Rectal smooth muscle tissue (tissue), 1 donor: ENCODE measurements around the gene ACTL10.
"Not testable (repeated sequence)": the region's sequence is repeated elsewhere in the genome, so short reads cannot be mapped to it uniquely, and the experiment has no call there.

Source experiments
- H3K27ac ChIP-seq: one replicate; pipeline ENCODE4 v1.7.0; 2013; ENCODE audit warnings: low read depth, low read length, inconsistent platforms
- H3K27me3 ChIP-seq: one replicate; pipeline ENCODE4 v1.7.0; 2013; ENCODE audit warnings: low read length; ENCODE audit not compliant: control insufficient read depth, insufficient read depth
- H3K36me3 ChIP-seq: one replicate; pipeline ENCODE4 v1.7.0; 2013; ENCODE audit warnings: low read length; ENCODE audit not compliant: control insufficient read depth, insufficient read depth
- H3K4me1 ChIP-seq: one replicate; pipeline ENCODE4 v1.7.0; 2013; ENCODE audit warnings: low read length; ENCODE audit not compliant: control insufficient read depth, insufficient read depth
- H3K4me3 ChIP-seq: one replicate; pipeline ENCODE4 v1.7.0; 2013; ENCODE audit warnings: low read length
- H3K9ac ChIP-seq: one replicate; pipeline ENCODE4 v1.7.0; 2013; ENCODE audit warnings: low read length

Gene ACTL10

DNA sequence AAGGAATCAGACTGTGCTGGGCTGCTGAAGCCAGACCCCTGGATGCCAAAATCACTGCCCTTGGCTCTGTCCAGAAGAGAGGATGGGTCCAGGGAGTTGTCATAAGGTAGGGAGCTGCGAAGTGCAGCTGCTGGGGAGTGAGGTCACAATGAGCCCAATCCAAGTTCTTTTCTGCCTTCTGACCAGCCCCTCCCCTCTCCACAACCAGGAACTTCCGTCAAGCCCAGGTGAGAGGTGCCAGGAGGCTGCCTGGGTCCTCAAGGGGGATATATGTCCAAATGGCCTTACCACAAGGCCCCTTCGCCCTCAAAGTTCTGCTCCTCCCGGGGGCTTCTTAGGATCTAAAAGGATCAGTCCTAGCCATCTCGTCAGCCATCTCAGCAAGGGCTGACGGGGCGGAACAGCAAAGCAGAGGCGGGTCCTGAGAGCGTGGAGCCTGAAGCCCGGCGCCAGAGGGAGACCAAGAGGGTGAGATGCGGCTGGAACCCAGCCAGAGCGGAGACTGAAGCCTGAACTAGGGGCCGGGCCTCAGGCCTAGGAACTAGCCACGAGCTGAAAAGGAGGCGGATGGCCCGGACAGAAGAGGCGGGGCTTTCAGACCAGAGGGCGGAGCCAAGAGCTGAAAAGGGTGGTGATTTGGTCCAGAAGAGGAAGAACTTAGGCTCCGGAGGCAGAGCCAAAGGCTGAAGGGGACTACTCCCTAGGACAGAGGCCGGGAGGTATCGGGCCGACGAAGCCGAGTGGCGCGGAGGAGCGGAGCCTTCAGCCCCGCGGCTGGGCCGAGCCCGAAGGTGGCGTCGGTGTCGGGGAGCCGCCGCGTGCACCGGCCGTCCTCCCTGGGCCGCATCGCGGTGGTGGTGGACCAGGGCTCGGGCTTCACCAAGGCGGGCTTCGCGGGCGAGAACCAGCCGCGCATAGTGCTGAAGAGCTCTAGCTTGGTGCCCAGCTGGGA lies at the start of gene ACTL10:
ACTL10 (plus strand) TSS at position 651 of the 952 bp plus-strand sequence. CDS start 555 bp downstream, outside the sequence.
- H3K9ac ChIP-seq: peak within 1 kb of the TSS; percentile 29
- peaks cover 22% of the 10 kb centered on the region for H3K4me1 ChIP-seq
- no peaks in the 10 kb centered on the region for H3K27me3 ChIP-seq
- peaks cover 6% of the 10 kb centered on the region for H3K36me3 ChIP-seq
- H3K4me3 ChIP-seq: peak within 1 kb of the TSS; percentile 79
- peak within 1 kb of the TSS; percentile 81 for H3K27ac ChIP-seq

- Histone ChIP-seq H3K9ac (no peak overlapping the region), H3K36me3 (peaks cover 9% of the 10 kb centered on the region), H3K4me1 (no peaks in the 10 kb centered on the region), H3K27ac (no peak overlapping the region), H3K4me3 (no peak overlapping the region), H3K27me3 (no peaks in the 10 kb centered on the region)
Measured at GRCh38 chr20:33621717-33622400, 44.9 kb upstream of the ACTL10 start.

DNA sequence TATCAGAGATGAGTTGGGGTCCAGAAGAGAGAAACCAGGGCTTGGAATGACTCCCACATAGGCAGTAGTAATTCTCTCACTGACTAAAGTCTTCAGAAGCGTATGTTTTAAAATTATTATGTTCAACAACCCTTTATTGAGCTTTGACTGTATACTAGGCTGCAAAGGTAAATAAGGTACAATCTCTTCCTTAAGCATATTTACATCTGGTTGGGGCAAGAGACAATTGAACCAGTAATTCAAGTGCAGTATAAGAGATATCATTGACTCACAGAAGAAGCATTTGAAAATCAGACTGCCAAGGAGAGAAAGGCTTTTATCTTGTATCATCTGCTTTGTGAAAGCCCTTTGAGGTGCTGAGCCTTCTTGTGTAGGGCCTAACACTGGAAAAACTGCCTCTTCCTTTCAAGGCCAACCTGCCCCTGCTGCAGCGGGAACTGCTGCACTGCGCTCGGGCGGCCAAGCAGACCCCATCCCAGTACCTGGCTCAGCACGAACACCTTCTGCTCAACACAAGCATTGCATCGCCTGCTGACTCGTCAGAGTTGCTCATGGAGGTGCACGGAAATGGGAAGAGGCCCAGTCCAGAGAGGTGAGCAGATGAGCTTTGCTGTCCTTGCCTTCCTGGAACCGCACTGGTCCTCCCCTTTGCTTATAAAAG lies 43.9 kb upstream of the ACTL10 start:
- Histone ChIP-seq H3K27ac (no peak overlapping the region), H3K4me3 (no peak overlapping the region), H3K9ac (no peak overlapping the region), H3K27me3 (no peaks in the 10 kb centered on the region), H3K4me1 (no peaks in the 10 kb centered on the region), H3K36me3 (peaks cover 9% of the 10 kb centered on the region)

GRCh38 chr20:33624399-33624798 lies 42.3 kb upstream of the ACTL10 start:
- H3K9ac ChIP-seq: no peak overlapping the region
- no peak overlapping the region for H3K4me3 ChIP-seq
- H3K27ac ChIP-seq: no peak overlapping the region
- H3K4me1 ChIP-seq: no peaks in the 10 kb centered on the region
- H3K27me3 ChIP-seq: no peaks in the 10 kb centered on the region
- H3K36me3 ChIP-seq: peaks cover 17% of the 10 kb centered on the region

DNA sequence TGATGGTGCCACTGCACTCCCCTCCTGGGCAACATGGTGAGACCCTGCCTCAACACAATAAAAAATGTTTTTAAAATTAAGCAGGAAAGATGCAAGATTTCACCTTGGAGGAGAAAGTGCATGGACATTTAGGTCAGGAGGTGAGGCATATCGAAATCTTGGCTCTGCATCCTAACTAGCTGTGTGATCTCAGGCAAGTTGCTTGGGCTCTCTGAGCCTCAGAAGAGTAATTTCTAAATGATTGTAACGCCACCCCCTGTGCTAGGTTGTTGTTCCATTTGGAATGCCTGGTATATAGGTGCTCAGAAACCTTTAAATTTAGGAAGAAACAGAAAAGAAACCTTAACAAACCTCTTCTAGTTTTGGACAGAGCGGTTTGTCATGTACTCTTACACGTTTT lies 40.6 kb upstream of the ACTL10 start:
- no peak overlapping the region for H3K4me3 ChIP-seq
- H3K9ac ChIP-seq: no peak overlapping the region
- peaks cover 28% of the 10 kb centered on the region for H3K36me3 ChIP-seq
- no peaks in the 10 kb centered on the region for H3K27me3 ChIP-seq
- no peak overlapping the region for H3K27ac ChIP-seq
- H3K4me1 ChIP-seq: no peaks in the 10 kb centered on the region

DNA sequence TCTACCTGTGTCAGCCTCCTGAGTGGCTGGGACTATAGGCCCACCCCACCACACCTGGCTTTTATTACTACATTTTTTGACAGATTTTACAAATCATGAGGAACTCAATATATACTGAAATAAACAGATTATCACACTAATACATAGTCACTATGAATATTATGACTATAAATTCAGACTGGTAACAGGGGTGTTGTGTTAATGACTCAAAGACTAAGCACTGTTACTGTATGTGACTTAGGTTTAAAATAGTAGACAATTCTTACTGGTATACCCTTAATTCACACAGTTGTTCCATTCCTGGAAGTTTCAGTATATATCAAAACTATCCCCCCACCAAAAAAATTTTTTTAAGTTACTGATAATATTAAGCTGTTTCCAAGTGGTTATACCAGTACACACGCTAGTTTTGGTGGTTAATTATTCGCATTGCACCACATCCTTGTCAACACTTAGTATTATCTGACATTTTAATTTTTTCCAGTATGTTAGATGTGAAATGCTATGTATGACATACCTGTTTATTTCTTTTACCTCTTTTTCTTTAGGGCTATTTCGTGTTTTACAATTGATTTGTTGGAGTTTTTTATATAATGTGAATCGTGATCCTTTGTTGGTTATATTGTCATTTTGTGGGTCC lies 39.0 kb upstream of the ACTL10 start:
- Histone ChIP-seq H3K27ac (no peak overlapping the region), H3K4me3 (no peak overlapping the region), H3K36me3 (peaks cover 31% of the 10 kb centered on the region), H3K4me1 (no peaks in the 10 kb centered on the region), H3K27me3 (no peaks in the 10 kb centered on the region), H3K9ac (no peak overlapping the region)

DNA sequence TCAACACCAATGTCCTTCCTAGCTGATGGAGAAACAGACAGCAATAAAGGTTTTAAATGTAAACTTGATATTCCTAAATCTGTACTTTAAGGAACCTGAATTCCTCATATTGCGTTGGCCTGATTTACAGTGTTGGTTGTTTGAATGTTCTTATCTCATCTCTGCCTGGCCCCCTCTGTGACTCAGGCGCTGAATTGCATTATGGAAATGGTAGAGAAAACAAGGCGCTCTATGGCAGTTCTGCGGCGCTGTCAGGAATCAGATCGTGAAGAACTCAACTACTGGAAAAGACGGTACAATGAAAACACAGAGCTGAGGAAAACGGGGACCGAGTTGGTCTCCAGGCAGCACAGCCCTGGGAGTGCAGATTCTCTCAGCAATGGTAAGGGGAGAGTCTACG lies 37.2 kb upstream of the ACTL10 start:
- H3K9ac ChIP-seq: no peak overlapping the region
- peaks cover 26% of the 10 kb centered on the region for H3K36me3 ChIP-seq
- H3K4me3 ChIP-seq: no peak overlapping the region
- H3K27me3 ChIP-seq: no peaks in the 10 kb centered on the region
- no peak overlapping the region for H3K27ac ChIP-seq
- H3K4me1 ChIP-seq: no peaks in the 10 kb centered on the region

DNA sequence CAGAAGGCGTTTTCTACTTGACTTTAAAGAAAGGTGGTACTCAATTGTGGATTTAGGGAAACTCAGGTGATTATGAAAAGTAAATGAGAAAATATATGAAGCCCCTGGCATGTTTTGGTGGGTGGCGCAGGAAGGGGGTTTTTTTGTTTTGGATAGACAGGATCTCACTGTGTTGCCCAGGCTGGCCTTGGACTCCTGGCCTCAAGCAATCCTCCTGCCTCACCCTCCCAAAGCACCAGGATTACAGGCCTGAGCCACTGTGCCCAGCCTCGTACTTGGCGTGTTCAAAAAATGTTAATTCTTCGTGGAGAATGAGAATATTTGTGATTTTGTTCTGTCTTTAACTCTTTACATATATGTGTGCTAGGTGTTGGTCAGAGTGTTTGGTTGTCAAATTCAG lies 36.8 kb upstream of the ACTL10 start:
- no peak overlapping the region for H3K27ac ChIP-seq
- peaks cover 26% of the 10 kb centered on the region for H3K36me3 ChIP-seq
- no peak overlapping the region for H3K9ac ChIP-seq
- no peaks in the 10 kb centered on the region for H3K4me1 ChIP-seq
- no peak overlapping the region for H3K4me3 ChIP-seq
- no peaks in the 10 kb centered on the region for H3K27me3 ChIP-seq

DNA sequence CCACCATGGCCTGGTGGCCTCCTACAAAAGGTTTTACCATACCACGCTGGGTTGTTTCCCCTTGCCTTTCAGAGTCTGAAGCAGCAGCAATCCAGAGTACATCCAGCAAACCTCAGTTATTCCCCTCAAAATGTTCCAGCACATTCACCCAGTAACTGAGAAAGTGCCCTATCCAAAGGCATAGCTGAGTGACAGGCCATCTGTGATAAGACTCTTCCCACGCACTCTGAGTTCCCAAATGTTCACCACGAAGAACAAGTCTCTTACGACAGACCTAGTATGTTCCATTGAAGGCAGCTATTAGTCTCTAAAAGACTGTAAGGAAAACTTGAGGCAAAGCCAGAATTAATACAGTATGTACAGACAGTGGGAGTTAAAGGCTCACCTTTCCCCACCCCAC lies 36.2 kb upstream of the ACTL10 start:
- H3K9ac ChIP-seq: no peak overlapping the region
- no peaks in the 10 kb centered on the region for H3K27me3 ChIP-seq
- H3K27ac ChIP-seq: no peak overlapping the region
- H3K4me1 ChIP-seq: no peaks in the 10 kb centered on the region
- no peak overlapping the region for H3K4me3 ChIP-seq
- peaks cover 25% of the 10 kb centered on the region for H3K36me3 ChIP-seq

- not testable (repeated sequence) for H3K4me1 ChIP-seq, H3K4me3 ChIP-seq, H3K9ac ChIP-seq, H3K27me3 ChIP-seq, H3K27ac ChIP-seq
- peaks cover 29% of the 10 kb centered on the region for H3K36me3 ChIP-seq
Measured at GRCh38 chr20:33631910-33632309, 34.8 kb upstream of the ACTL10 start.

DNA sequence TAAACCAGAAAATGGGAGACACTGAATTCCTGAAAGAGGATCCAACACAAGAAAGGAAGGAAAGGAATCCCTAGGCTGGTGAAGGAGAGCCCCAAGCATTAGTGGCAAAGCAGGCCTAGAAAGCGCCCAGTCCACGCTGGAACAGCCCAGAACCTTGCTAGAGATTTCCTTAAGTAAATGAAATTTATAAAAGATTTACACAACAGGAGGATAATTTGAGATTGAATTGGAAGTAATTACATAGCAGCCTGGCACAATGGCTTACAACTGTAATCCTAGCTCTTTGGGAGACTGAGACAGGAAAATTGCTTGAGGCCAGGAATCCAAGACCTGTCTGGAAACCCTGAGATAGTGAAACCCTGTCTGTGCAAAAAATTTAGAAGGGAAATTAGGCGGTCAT lies 31.4 kb upstream of the ACTL10 start:
- H3K36me3 ChIP-seq: peaks cover 32% of the 10 kb centered on the region
- H3K27me3 ChIP-seq: no peaks in the 10 kb centered on the region
- H3K4me1 ChIP-seq: no peaks in the 10 kb centered on the region
- H3K9ac ChIP-seq: no peak overlapping the region
- no peak overlapping the region for H3K4me3 ChIP-seq
- H3K27ac ChIP-seq: no peak overlapping the region

- H3K9ac ChIP-seq: no peak overlapping the region
- H3K27me3 ChIP-seq: no peaks in the 10 kb centered on the region
- no peak overlapping the region for H3K4me3 ChIP-seq
- H3K4me1 ChIP-seq: no peaks in the 10 kb centered on the region
- no peak overlapping the region for H3K27ac ChIP-seq
- H3K36me3 ChIP-seq: peaks cover 23% of the 10 kb centered on the region
Measured at GRCh38 chr20:33636776-33637175, 30.0 kb upstream of the ACTL10 start.
